Measurements from ENCODE around the gene DIDO1.

- TF ChIP-seq CTCF (conservative IDR thresholded peaks at IDR 0.05 in 1 of 2, IDR thresholded peaks at IDR 0.05 in 1 of 2; ENCODE audit: low read depth in 1 of 2, low read length in 2 of 2): no peak
- TF ChIP-seq EZH2 (IDR thresholded peaks at IDR 0.05; ENCODE audit: low read length, missing control alignments): no peak
Measured at GRCh38 chr20:62941792-62942191, 15.5 kb upstream of the DIDO1 start.
